ENCODE results near the gene NOLC1. TPM values are rescaled to one million over a fixed set of nuclear protein-coding genes. Genes with fewer than 3 reads are reported as not detected.
"Not testable (repeated sequence)": the region's sequence is repeated elsewhere in the genome, so short reads cannot be mapped to it uniquely, and the experiment has no call there.

Gene NOLC1
- total RNA-seq, 4 donors from 2014 or later, result 47.8 to 94.9 (median 77.9) TPM

DNA sequence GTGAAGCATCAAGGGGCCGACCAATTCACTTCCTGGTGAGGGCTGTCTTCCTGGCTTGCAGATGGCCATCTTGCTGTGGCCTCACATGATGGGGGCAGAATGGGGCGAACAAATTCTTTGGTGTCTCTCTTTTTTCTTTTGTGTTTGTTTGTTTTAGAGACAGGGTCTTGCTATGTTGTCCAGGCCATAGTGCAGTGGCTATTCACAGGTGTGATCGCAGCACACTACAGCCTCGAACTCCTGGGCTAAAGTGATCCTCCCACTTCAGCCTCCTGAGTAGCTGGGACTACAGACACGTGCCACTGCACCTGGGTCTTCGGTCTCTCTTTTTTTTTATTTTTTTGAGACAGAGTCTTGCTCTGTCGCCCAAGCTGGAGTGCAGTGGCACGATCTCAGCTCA, 20.1 kb downstream of the NOLC1 start:
- Histone ChIP-seq H3K36me3 (no peaks in the 10 kb centered on the region), H3K27me3 (peaks cover 5% of the 10 kb centered on the region), H3K4me3 (no peak overlapping the region), H3K4me1 (peaks cover 8% of the 10 kb centered on the region), H3K27ac (no peak overlapping the region), H3K9me3 (no peaks in the 10 kb centered on the region)
- 88% methylated on average over 8 of the region's 8 CpGs for WGBS
- TF ChIP-seq EP300 (IDR thresholded peaks at IDR 0.05), result no peak
- TF ChIP-seq POLR2AphosphoS5 (IDR thresholded peaks at IDR 0.05), result no peak
- TF ChIP-seq POLR2A (IDR thresholded peaks at IDR 0.05), result no peak
- no peak for DNase-seq (ENCODE audit: low spot score in 2 of 2)

DNA sequence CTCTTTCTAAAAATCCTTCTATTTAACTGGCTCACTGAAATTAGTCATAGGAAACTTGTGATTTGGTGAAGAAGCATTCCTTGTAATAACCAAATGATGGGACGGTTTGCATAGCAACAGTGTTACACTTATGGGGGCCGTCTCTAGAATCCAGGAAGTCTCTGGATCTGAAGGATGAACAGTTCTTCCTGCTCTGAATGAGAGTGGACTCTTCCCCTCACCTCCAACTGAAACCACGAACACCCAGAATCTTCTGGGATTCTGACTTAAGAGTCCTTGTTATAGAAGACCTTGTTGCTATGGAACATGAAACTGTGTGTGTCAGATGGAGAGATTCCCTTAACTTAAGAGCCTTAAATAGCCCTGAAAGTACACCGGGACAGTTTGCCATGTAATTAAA, 23.2 kb downstream of the NOLC1 start:
- Histone ChIP-seq H3K4me1 (no peaks in the 10 kb centered on the region), H3K9me3 (no peaks in the 10 kb centered on the region), H3K27ac (no peak overlapping the region), H3K27me3 (peaks cover 8% of the 10 kb centered on the region), H3K36me3 (no peaks in the 10 kb centered on the region), H3K4me3 (no peak overlapping the region)
- no peak for DNase-seq (ENCODE audit: low spot score in 2 of 2)
- no peak for TF ChIP-seq POLR2A (IDR thresholded peaks at IDR 0.05)
- TF ChIP-seq, protein P1, sequence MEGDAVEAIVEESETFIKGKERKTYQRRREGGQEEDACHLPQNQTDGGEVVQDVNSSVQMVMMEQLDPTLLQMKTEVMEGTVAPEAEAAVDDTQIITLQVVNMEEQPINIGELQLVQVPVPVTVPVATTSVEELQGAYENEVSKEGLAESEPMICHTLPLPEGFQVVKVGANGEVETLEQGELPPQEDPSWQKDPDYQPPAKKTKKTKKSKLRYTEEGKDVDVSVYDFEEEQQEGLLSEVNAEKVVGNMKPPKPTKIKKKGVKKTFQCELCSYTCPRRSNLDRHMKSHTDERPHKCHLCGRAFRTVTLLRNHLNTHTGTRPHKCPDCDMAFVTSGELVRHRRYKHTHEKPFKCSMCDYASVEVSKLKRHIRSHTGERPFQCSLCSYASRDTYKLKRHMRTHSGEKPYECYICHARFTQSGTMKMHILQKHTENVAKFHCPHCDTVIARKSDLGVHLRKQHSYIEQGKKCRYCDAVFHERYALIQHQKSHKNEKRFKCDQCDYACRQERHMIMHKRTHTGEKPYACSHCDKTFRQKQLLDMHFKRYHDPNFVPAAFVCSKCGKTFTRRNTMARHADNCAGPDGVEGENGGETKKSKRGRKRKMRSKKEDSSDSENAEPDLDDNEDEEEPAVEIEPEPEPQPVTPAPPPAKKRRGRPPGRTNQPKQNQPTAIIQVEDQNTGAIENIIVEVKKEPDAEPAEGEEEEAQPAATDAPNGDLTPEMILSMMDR (IDR thresholded peaks at IDR 0.05), result no peak
- no peak for TF ChIP-seq EP300 (IDR thresholded peaks at IDR 0.05)
- TF ChIP-seq POLR2AphosphoS5 (IDR thresholded peaks at IDR 0.05), result no peak
- WGBS, result 55% methylated on average over 4 of the region's 4 CpGs

DNA sequence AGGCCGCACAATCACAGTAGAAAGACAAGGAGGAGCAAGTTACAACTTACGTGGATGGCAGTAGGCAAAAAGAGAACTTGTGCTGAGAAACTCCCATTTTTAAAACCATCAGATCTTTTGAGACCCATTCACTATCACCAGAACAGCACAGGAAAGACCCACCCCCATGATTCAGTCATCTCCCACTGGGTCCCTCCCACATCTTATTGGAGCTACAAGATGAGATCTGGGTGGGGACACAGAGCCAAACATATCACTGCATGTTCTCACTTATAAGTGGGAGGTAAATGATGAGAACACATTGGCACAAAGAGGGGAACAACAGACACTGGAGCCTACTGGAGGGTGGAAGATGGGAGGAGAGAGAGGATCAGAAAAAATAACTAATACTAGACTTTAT, 32.4 kb downstream of the NOLC1 start:
- WGBS, result 89% methylated on average over 2 of the region's 2 CpGs
- DNase-seq (ENCODE audit: low spot score in 2 of 2), result no peak
- no peak for TF ChIP-seq POLR2AphosphoS5 (IDR thresholded peaks at IDR 0.05)
- TF ChIP-seq EP300 (IDR thresholded peaks at IDR 0.05), result no peak
- TF ChIP-seq, protein P1 (IDR thresholded peaks at IDR 0.05), result no peak
- TF ChIP-seq POLR2A (IDR thresholded peaks at IDR 0.05), result no peak
- Histone ChIP-seq H3K36me3 (no peaks in the 10 kb centered on the region), H3K27me3 (no peaks in the 10 kb centered on the region), H3K4me1 (no peaks in the 10 kb centered on the region), H3K9me3 (no peaks in the 10 kb centered on the region), H3K27ac (no peak overlapping the region), H3K4me3 (no peak overlapping the region)

DNA sequence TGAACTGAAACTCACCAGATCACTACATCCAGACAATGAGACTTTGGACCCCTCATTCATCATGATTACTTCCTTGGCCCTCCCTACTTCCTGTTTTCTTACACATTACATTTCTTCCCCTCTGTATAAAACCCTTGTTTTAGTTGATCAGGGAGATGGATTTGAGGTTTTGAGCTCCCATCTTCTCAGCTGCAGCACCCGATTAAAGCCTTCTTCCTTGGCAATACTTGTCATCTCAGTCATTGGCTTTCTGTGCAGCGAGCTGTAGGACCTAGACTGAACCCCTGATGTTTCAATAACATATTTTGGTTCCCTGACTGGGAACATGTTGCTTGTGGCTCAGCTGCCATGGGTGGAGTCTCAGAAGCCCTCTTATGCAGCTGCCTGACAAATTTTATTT, 33.1 kb downstream of the NOLC1 start:
- Histone ChIP-seq H3K36me3 (no peaks in the 10 kb centered on the region), H3K27ac (no peak overlapping the region), H3K9me3 (no peaks in the 10 kb centered on the region), H3K4me1 (no peaks in the 10 kb centered on the region), H3K27me3 (no peaks in the 10 kb centered on the region), H3K4me3 (no peak overlapping the region)
- WGBS, result 69% methylated on average over 2 of the region's 2 CpGs
- no peak for TF ChIP-seq POLR2A (IDR thresholded peaks at IDR 0.05)
- TF ChIP-seq, protein P1 (IDR thresholded peaks at IDR 0.05), result no peak
- TF ChIP-seq POLR2AphosphoS5 (IDR thresholded peaks at IDR 0.05), result no peak
- TF ChIP-seq EP300 (IDR thresholded peaks at IDR 0.05), result no peak
- no peak for DNase-seq (ENCODE audit: low spot score in 2 of 2)

DNA sequence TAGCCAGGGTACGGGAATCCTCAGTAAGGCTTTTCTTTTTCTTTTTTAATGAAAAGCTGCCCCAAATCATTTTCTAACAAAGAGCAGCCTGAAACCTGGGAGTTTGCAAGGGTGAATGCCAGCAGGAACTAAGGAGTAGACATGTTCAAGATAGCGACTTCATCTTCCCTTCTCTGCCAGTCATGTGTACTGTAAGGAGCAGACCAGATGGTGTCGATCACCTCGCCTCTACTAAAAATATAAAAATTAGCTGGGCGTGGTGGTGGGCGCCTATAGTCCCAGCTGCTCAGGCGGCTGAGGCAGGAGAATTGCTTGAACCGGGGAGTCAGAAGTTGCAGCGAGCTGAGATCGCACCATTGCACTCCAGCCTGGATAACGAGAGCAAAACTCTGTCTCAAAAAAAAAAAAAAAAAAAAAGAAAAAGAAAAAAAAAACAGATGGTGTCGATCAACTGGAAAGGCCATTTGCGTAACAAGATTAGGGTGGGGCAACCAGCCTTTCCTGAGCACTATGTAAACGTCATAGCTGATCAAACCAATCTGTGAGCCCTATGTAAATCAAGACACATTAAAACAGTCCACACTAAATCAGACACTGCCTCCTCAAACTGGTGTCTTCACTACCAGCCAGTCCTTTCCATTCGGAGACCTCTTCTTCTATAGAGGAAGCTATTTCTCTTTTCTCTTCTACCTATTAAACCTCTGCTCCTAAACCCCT, 33.8 kb downstream of the NOLC1 start:
- Histone ChIP-seq H3K4me1 (no peaks in the 10 kb centered on the region), H3K9me3 (no peaks in the 10 kb centered on the region), H3K36me3 (no peaks in the 10 kb centered on the region), H3K27me3 (no peaks in the 10 kb centered on the region), H3K4me3 (no peak overlapping the region), H3K27ac (no peak overlapping the region)
- TF ChIP-seq EP300 (IDR thresholded peaks at IDR 0.05) (no peak), POLR2A (IDR thresholded peaks at IDR 0.05) (no peak), POLR2AphosphoS5 (IDR thresholded peaks at IDR 0.05) (no peak)
- DNase-seq (ENCODE audit: low spot score in 2 of 2), result no peak
- 68% methylated on average over 15 of the region's 15 CpGs for WGBS

DNA sequence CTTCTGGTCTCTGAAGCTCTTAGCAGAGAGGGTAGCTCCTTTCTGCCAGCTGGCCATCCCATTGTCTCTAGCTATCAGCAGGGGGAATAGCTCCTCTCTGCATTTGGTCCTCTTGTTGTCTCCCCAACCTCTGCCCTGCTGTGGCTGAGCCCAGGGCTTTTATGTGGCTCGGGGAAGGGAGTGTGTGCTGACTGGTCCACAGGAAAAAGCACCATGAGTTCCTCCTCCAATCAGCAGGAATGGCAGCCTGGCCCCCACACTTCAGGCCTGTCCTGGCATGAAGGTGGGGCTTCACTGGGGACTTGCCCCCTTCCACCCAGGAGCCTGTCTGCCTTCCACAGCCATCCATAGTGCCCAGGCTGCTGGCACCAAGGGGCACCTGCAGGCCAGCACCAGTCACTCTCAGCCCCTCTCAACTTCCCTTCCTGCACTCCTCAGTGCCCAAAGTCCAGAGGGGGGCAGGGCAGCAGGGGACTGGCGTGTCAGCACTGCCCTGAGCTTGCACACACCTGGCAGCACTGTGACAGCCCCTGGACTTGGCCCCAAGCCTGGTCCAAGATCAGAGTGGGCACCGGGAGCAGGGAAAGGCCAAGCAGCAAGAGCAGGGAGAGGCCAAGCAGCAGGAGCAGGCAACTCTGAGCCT, 36.2 kb downstream of the NOLC1 start:
- no peak overlapping the region for H3K27ac ChIP-seq
- no peaks in the 10 kb centered on the region for H3K9me3 ChIP-seq
- no peaks in the 10 kb centered on the region for H3K4me1 ChIP-seq
- H3K27me3 ChIP-seq, result no peaks in the 10 kb centered on the region
- 78% methylated on average over 2 of the region's 3 CpGs for WGBS
- no peak for TF ChIP-seq POLR2AphosphoS5 (IDR thresholded peaks at IDR 0.05)
- TF ChIP-seq, protein P1 (IDR thresholded peaks at IDR 0.05), result no peak
- no peak for TF ChIP-seq EP300 (IDR thresholded peaks at IDR 0.05)
- TF ChIP-seq POLR2A (IDR thresholded peaks at IDR 0.05), result no peak
- H3K4me3 ChIP-seq, result no peak overlapping the region
- DNase-seq (ENCODE audit: low spot score in 2 of 2), result no peak
- H3K36me3 ChIP-seq, result no peaks in the 10 kb centered on the region

DNA sequence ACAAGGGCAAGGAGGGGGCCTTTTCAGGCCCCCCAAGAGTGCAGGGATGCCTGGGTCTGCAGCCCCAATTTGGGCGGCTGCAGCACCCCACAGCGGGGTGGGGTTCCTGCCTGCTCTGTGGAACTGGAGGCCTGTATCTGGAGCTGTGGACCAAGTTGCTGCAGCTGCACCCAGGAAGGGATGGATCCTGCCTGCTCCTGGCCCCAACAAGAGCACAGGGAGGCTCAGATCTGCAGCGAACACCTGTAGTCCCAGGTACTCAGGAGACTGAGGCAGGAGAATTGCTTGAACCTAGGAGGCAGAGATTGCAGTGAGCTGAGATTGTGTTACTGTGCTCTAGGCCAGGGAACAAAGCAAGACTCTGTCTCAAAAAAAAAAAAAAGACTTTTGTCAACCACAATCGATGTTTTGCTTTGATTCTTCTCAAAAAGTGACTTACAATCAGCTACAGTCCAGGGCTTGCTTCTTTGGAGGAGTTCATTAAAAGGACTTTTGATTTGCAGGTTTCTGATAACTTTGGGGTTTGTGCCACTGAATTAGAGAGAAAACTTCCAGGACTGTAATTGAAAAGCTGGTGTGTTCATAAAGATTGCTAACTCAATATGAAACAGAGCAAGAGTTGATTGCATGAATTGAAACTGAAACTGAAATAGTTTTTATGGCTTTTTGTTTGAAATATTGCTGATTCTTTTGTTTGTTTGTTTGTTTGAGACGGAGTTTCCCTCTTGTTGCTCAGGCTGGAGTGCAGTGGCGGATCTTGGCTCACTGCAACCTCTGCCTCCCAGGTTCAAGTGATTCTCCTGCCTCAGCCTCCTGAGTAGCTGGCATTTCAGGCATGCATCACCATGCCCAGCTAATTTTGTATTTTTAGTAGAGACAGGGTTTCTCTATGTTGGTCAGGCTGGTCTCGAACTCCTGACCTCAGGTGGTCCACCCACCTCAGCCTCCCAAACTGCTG, 37.0 kb downstream of the NOLC1 start:
- not testable (repeated sequence) for H3K9me3 ChIP-seq; H3K4me3 ChIP-seq; H3K27me3 ChIP-seq; H3K4me1 ChIP-seq; DNase-seq (ENCODE audit: low spot score in 2 of 2); H3K27ac ChIP-seq; H3K36me3 ChIP-seq
- 64% methylated on average over 7 of the region's 7 CpGs for WGBS

Measured in suprapubic skin (tissue), 4 donors.